HG02588 (cell line): Measurements from ENCODE around the gene DPP3.
A peak's percentile ranks its signal among the peaks of the same experiment; 100 is the strongest.
"Not testable (repeated sequence)": the region's sequence is repeated elsewhere in the genome, so short reads cannot be mapped to it uniquely, and the experiment has no call there.

Experiments
- ATAC-seq: cut with Tn5 transposase; IDR thresholded peaks from one replicate; pipeline ENCODE4 v1.9.1; 2021; ENCODE audit warnings: mild to moderate bottlenecking, moderate library complexity; ENCODE audit not compliant: unreplicated experiment

DPP3 gene

GRCh38 chr11:66530927-66531709 is 50.9 kb downstream of the DPP3 start:
- no peak for ATAC-seq

GRCh38 chr11:66531841-66532240 is 51.6 kb downstream of the DPP3 start:
- no peak for ATAC-seq

- ATAC-seq: no peak
These were observed 52.5 kb downstream of the DPP3 start for GRCh38 chr11:66532784-66533183.

- ATAC-seq: no peak
These were observed 59.1 kb downstream of the DPP3 start for GRCh38 chr11:66539170-66539869.

GRCh38 chr11:66539870-66540213 is 59.6 kb downstream of the DPP3 start:
- no peak for ATAC-seq

GRCh38 chr11:66540598-66540997 is 60.4 kb downstream of the DPP3 start:
- ATAC-seq: not testable (repeated sequence)

- ATAC-seq: no peak
These were observed 61.7 kb downstream of the DPP3 start for GRCh38 chr11:66541892-66542291.

- ATAC-seq: no peak
These were observed 62.1 kb downstream of the DPP3 start for GRCh38 chr11:66542362-66542761.

GRCh38 chr11:66543263-66544107 is 63.3 kb downstream of the DPP3 start:
- ATAC-seq: no peak

GRCh38 chr11:66544952-66545351 is 64.7 kb downstream of the DPP3 start:
- not testable (repeated sequence) for ATAC-seq

- ATAC-seq: peak; percentile 84
These were observed 65.6 kb downstream of the DPP3 start, which contains the start of gene ZDHHC24 for GRCh38 chr11:66545701-66546367. Gene ZDHHC24, minus strand, starts transcription at chr11:66546048. Its CDS starts 45 bp downstream, at chr11:66546003.

GRCh38 chr11:66546368-66546965 is 66.2 kb downstream of the DPP3 start, which contains the start of gene ACTN3:
Gene ACTN3, plus strand, starts transcription at chr11:66546903. Its CDS starts 35 bp downstream, at chr11:66546938.
- ATAC-seq: no peak

GRCh38 chr11:66546966-66547661 is 66.9 kb downstream of the DPP3 start:
- no peak for ATAC-seq

- no peak for ATAC-seq
These were observed 67.4 kb downstream of the DPP3 start for GRCh38 chr11:66547662-66548009.

GRCh38 chr11:66548041-66548440 is 67.8 kb downstream of the DPP3 start:
- no peak for ATAC-seq

- ATAC-seq: no peak
These were observed 68.8 kb downstream of the DPP3 start for GRCh38 chr11:66548774-66549630.

- ATAC-seq: no peak
These were observed 69.5 kb downstream of the DPP3 start for GRCh38 chr11:66549696-66550095.

GRCh38 chr11:66550887-66551286 is 70.7 kb downstream of the DPP3 start:
- ATAC-seq: no peak

GRCh38 chr11:66554602-66555001 is 74.4 kb downstream of the DPP3 start:
- ATAC-seq: no peak
